ENCODE data around the gene EI24.

The EI24 gene

GRCh38 chr11:125627236-125627910 is 58.1 kb downstream of the EI24 start:
- DNase-seq (ENCODE audit: low read depth, low spot score) = no peak
